GM18517 (cell line): Measurements from ENCODE around the gene INTS3.

Source experiments
- ATAC-seq: cut with Tn5 transposase; IDR thresholded peaks from one replicate; pipeline ENCODE4 v1.9.1; 2021; ENCODE audit warnings: mild to moderate bottlenecking, moderate library complexity; ENCODE audit not compliant: unreplicated experiment

Gene INTS3

GRCh38 chr1:153793261-153793972 lies 65.6 kb downstream of the INTS3 start:
- no peak for ATAC-seq

GRCh38 chr1:153793973-153794615 lies 66.2 kb downstream of the INTS3 start:
- no peak for ATAC-seq

- ATAC-seq: no peak
Observed at GRCh38 chr1:153794624-153795329, 66.9 kb downstream of the INTS3 start.

GRCh38 chr1:153795330-153795837 lies 67.5 kb downstream of the INTS3 start:
- no peak for ATAC-seq

- ATAC-seq: no peak
Observed at GRCh38 chr1:153795934-153796785, 68.3 kb downstream of the INTS3 start.

- peak; percentile 69 for ATAC-seq
Observed at GRCh38 chr1:153796786-153797659, 69.2 kb downstream of the INTS3 start.

GRCh38 chr1:153798468-153798780 lies 70.6 kb downstream of the INTS3 start:
- no peak for ATAC-seq

- ATAC-seq: no peak
Observed at GRCh38 chr1:153799016-153799415, 71.2 kb downstream of the INTS3 start.

GRCh38 chr1:153799566-153800465 lies 72.0 kb downstream of the INTS3 start:
- ATAC-seq: no peak

- no peak for ATAC-seq
Observed at GRCh38 chr1:153800516-153800915, 72.7 kb downstream of the INTS3 start.

GRCh38 chr1:153801028-153801625 lies 73.3 kb downstream of the INTS3 start:
- no peak for ATAC-seq

GRCh38 chr1:153801786-153802697 lies 74.2 kb downstream of the INTS3 start:
- ATAC-seq: no peak

- ATAC-seq: no peak
Observed at GRCh38 chr1:153803470-153804056, 75.7 kb downstream of the INTS3 start.

- no peak for ATAC-seq
Observed at GRCh38 chr1:153804112-153804511, 76.3 kb downstream of the INTS3 start.

- ATAC-seq: peak; percentile 94
Observed at GRCh38 chr1:153805042-153805745, 77.3 kb downstream of the INTS3 start.

- ATAC-seq: no peak
Observed at GRCh38 chr1:153805886-153806719, 78.3 kb downstream of the INTS3 start.
